Measurements from ENCODE around the gene LACTB. TPM values are rescaled to one million over a fixed set of nuclear protein-coding genes. Genes with fewer than 3 reads are reported as not detected.

LACTB gene
- total and polyA plus RNA-seq, 2 of the 13 experiments (the other 11 are each of a cell fraction or from before 2014, with no cell fraction given) = 14.8 to 23.0 TPM

GRCh38 chr15:63107895-63108546 is 13.6 kb upstream of the LACTB start (continued):
- TF ChIP-seq ZNF800 (CRISPR knock-in tag; IDR thresholded peaks at IDR 0.05) (peak; percentile 60; the same call in 1 of the 2 replicates), SIX1 (CRISPR knock-in tag; IDR thresholded peaks at IDR 0.05; ENCODE audit: borderline replicate concordance) (peak; percentile 47; the same call in 1 of the 2 replicates), HMGXB4 (CRISPR knock-in tag; IDR thresholded peaks at IDR 0.05; ENCODE audit: borderline replicate concordance in 1 of 2, low read depth in 1 of 2) (peak in 1 of 2 experiments; percentile 42; a peak in 1 of 4 replicates), ZNF768 (CRISPR knock-in tag; IDR thresholded peaks at IDR 0.05) (no peak), MIXL1 (CRISPR knock-in tag; IDR thresholded peaks at IDR 0.05) (peak; percentile 42; the same call in 1 of the 2 replicates), ZFP36L1 (CRISPR knock-in tag; IDR thresholded peaks at IDR 0.05) (0 out of 2 replicates have a peak, but pooled peaks have one; percentile 33), DMAP1 (CRISPR knock-in tag; IDR thresholded peaks at IDR 0.05) (peak; percentile 62; the same call in 1 of the 2 replicates), ZNF646 (CRISPR knock-in tag; IDR thresholded peaks at IDR 0.05) (no peak), GLMP (CRISPR knock-in tag; IDR thresholded peaks at IDR 0.05; ENCODE audit: borderline replicate concordance) (no peak), ZNF143 (CRISPR knock-in tag; IDR thresholded peaks at IDR 0.05) (peak; percentile 74), PITX1 (CRISPR knock-in tag; IDR thresholded peaks at IDR 0.05) (peak; percentile 79), PHF21A (CRISPR knock-in tag; IDR thresholded peaks at IDR 0.05) (peak; percentile 87), RAD21 (CRISPR knock-in tag; IDR thresholded peaks at IDR 0.05) (0 out of 2 replicates have a peak, but pooled peaks have one; percentile 30), ZBTB33 (CRISPR knock-in tag; IDR thresholded peaks at IDR 0.05) (peak; percentile 47; the same call in 1 of the 2 replicates)

Measured in HepG2 (cell line).